ENCODE measurements around the gene DNAH1. TPM values are rescaled to one million over a fixed set of nuclear protein-coding genes. Genes with fewer than 3 reads are reported as not detected.
"Not testable (repeated sequence)": the region's sequence is repeated elsewhere in the genome, so short reads cannot be mapped to it uniquely, and the experiment has no call there.

DNAH1 gene
- total RNA-seq, 1 experiment from 2014 or later: 1.0 TPM

GRCh38 chr3:52326976-52327375, 10.9 kb downstream of the DNAH1 start:
- in situ Hi-C loops (cut with HindIII; ENCODE audit: low pct_unique_long_range_greater_than_20kb, low sequenced_read_pairs): no loop called here

DNA sequence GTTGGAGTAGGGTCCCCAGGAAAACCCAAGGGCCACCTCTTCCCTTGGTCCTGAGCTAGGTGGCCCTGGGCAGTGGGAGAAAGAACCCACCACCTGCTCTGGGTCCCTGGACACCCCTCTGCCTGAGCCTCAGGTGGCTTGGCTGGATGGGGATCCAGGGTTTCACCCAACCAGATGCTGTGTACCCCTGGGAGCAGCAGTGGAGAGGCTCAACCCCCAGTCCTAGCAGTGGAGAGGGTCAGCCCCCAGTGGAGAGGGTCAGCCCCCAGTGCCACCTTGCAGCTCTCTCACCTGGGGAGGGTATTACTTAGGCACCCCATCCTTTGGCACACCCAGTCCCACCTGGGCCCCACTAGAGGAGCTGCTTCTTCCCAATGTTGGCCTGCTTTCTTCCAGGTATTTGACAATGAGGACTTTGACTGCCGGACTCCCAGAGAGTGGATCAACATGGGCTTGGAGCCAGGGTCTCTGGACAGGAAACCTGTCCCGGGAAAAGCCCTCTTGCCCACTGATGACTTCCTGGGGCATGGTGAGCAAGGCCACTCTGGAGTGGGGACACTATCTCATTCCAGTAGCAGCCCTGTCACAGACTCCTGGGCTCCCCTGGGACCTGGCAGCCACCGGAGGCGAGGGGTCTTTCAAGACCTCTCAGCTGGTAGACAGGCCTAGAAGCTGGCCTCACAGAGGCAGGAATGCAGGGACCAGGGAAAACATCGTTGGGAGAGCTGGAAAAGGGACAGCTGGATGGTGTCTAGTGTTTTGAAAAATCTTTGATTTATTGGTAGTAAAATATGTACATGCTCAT, 11.6 kb downstream of the DNAH1 start:
- DNase-seq (ENCODE audit: low read depth): no peak
- in situ Hi-C loops (cut with HindIII; ENCODE audit: low pct_unique_long_range_greater_than_20kb, low sequenced_read_pairs): no loop called here

More at GRCh38 chr3:52326976-52327375, 10.9 kb downstream of the DNAH1 start:
- no peak for DNase-seq (ENCODE audit: low read depth)

DNA sequence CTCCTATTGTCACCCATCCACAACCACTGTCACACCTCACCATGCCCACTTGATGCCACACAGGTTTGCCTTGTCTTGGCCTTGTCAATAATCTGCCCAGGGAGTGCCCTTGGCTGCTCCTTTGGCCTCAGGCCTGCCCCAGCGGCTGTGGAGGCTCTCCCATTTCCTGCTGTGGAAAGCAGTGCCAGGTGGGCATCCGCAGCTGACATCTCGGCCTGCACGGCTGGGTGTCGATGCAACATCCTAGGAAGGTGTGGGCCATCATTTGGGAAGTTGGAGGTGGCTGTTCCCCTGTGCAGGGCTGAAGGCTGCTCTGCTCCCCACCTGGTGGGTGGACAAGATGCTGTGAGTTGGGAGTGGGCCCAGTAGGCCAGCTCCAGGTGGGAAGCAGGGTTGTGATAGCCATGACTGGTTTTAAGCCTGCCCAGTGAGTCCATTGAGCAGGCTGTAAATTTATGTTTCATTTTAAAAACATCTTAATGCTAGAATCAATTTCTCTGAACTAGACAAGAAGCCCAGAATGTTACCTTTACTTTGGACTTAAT, 12.5 kb downstream of the DNAH1 start:
- in situ Hi-C loops (cut with HindIII; ENCODE audit: low pct_unique_long_range_greater_than_20kb, low sequenced_read_pairs): no loop called here
- DNase-seq (ENCODE audit: low read depth): no peak

DNA sequence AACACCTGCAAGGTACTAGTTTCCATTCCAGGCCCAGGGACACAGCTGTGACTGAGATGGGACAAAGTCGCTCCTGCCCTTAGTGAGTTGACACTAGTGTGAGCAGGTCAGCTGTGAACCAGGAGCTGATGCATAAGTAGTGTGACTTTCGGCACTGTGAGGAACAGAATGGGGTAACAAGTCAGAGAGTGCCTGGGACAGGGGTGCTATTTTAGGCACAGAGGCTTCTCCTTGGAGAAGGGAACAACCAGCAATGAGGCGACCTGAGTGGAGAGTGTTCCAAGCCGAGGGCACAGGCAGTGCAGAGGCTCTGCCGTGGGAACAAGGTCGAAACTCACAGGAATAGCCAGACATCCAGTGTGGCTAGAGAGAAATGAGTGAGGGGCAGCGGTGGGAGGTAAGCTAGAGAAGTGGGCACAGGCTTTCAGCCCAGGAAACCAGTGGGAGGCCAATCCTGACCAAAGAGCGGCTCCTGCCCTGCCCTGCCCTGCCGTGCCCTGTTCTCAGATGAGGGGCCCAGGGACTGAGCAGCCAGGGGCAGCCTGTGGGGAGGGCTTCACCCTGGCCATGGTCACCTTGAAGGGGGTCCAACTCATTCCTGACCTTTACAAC, 14.2 kb downstream of the DNAH1 start:
- no peak for DNase-seq (ENCODE audit: low read depth)
- in situ Hi-C loops (cut with HindIII; ENCODE audit: low pct_unique_long_range_greater_than_20kb, low sequenced_read_pairs): no loop called here

DNA sequence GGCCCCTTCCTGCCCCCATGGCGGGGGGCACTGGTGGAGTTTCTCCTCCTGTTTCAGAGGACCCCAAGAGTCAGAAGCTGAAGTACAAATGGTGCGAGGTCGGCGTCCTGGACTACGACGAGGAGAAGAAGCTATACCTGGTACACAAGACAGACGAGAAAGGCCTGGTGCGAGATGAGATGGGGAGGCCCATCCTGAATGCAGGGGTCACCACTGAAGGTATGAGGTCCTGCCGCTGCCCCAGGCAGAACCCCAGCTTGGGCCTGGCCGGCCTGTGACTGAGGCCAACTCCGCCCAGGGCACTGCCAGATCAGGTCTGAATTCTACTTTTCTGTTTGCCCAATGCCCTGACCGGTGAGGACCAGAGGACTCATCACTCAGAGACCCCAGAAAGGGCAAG, 15.0 kb downstream of the DNAH1 start:
- DNase-seq (ENCODE audit: low read depth): no peak
- in situ Hi-C loops (cut with HindIII; ENCODE audit: low pct_unique_long_range_greater_than_20kb, low sequenced_read_pairs): no loop called here

- in situ Hi-C loops (cut with HindIII; ENCODE audit: low pct_unique_long_range_greater_than_20kb, low sequenced_read_pairs): no loop called here
- no peak for DNase-seq (ENCODE audit: low read depth)
Measured at GRCh38 chr3:52331906-52332305, 15.8 kb downstream of the DNAH1 start.

- DNase-seq (ENCODE audit: low read depth): peak; percentile 46
- in situ Hi-C loops (cut with HindIII; ENCODE audit: low pct_unique_long_range_greater_than_20kb, low sequenced_read_pairs): no loop called here
Measured at GRCh38 chr3:52333869-52334557, 17.9 kb downstream of the DNAH1 start.

DNA sequence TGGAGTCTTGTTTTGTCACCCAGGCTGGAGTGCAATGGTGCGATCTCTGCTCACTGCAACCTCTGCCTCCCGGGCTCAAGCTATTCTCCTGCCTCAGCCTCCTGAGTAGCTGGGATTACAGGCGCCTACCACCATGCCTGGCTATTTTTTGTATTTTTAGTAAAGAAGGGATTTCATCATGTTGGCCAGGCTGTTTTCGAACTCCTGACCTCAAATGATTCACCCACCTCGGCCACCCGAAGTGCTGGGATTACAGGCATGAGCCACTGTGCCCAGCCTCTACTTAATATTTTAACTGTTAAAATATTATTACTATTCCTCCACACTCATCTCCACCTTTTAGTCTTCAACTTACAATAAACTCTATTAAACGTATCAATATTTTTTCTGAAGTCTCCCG, 22.0 kb downstream of the DNAH1 start:
- DNase-seq (ENCODE audit: low read depth); in situ Hi-C loops (cut with HindIII; ENCODE audit: low pct_unique_long_range_greater_than_20kb, low sequenced_read_pairs): not testable (repeated sequence)

DNA sequence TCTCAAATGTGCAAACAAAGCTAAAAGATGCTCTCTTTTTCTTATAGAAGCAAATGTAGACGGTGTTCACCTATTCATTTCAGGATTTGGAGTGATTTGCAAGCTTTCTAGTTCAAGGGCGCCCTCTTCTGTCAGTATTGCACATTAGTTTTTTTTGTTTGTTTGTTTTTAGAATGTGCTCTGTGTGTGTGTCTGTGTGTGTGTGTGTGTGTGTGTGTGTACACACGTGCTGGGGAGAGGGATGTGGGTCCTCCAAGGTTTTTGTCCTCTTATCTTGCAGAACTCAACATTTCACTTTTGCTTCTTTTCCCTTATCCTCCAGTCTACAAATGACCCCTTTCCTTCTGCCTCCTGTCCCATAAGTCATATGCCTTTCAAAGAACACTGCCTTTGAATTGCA, 23.5 kb downstream of the DNAH1 start:
- in situ Hi-C loops (cut with HindIII; ENCODE audit: low pct_unique_long_range_greater_than_20kb, low sequenced_read_pairs): no loop called here
- DNase-seq (ENCODE audit: low read depth): peak; percentile 72

DNA sequence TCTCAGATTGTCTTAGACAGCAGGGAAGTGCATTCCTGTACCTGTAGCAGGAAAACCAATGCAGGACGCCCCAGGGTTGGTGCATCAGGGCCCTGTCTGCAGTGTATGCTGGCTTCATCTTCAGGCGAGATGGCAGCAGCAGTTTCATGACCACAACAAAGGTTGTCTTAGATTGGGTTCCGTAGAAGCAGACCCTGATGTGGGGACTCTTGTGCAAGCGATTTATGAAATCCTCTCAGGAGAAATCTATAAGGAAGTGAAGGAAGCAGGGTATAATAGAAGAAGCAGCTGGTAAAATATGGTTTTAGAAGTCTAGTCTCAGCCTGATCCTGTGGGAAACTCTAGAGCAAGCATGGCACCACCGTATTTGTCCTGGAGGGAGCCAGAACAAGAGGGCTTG, 25.0 kb downstream of the DNAH1 start:
- in situ Hi-C loops (cut with HindIII; ENCODE audit: low pct_unique_long_range_greater_than_20kb, low sequenced_read_pairs): no loop called here
- no peak for DNase-seq (ENCODE audit: low read depth)

DNA sequence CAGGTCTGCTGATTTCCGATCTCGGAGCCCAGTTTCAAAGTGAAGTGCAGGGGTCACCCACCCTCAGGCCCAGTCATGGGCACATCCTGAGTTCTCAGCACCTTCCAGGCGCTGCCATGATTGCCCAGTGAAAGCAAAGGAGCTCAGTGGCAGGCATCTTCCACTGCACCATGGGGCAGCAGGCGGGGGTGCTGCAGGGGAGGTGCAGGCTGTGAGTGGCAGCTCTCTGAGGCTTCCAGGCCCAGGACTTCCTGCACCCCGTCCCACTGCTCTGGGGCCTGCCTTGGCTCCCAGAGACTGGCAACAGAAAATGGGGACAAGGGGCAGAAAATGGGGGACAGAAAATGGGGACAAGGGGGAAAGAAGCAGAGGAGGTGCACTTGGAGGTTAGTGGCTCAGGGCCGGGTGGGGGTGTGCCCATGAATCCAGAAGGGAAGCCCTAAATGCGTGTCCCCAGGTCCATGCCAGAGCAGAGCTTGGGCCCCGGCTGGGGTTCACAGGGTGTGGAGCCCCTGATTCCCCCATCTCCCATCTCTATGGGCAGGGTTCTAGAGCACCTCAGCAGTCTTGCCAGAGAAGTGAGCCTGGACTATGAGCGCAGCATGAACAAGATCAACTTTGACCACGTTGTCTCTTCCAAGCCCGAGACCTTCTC, 28.0 kb downstream of the DNAH1 start:
- in situ Hi-C loops (cut with HindIII; ENCODE audit: low pct_unique_long_range_greater_than_20kb, low sequenced_read_pairs): no loop called here
- no peak for DNase-seq (ENCODE audit: low read depth)

GRCh38 chr3:52345521-52346109, 29.5 kb downstream of the DNAH1 start:
- in situ Hi-C loops (cut with HindIII; ENCODE audit: low pct_unique_long_range_greater_than_20kb, low sequenced_read_pairs): no loop called here

GRCh38 chr3:52346623-52347530, 30.8 kb downstream of the DNAH1 start:
- in situ Hi-C loops (cut with HindIII; ENCODE audit: low pct_unique_long_range_greater_than_20kb, low sequenced_read_pairs): no loop called here
- DNase-seq (ENCODE audit: low read depth): no peak

More at GRCh38 chr3:52345521-52346109, 29.5 kb downstream of the DNAH1 start:
- DNase-seq (ENCODE audit: low read depth): no peak

- in situ Hi-C loops (cut with HindIII; ENCODE audit: low pct_unique_long_range_greater_than_20kb, low sequenced_read_pairs): no loop called here
Measured at GRCh38 chr3:52347716-52348635, 31.9 kb downstream of the DNAH1 start.

DNA sequence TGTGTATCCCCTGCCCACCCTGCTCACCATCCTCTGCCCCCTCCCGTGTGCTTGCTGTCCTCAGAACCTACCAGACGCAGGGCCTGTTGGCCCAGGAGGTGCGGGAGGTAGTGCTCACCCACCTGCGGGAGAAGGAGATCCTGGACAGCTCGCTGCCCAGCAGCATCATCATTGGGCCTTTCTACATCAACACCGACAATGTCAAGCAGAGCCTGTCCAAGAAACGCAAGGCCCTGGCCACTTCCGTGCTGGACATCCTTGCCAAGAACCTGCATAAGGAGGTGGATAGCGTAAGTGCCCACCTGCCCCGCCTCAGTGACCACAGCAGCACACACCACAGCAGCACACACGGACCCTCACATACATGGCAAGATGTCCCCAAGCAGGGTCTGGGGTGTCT, 33.0 kb downstream of the DNAH1 start:
- in situ Hi-C loops (cut with HindIII; ENCODE audit: low pct_unique_long_range_greater_than_20kb, low sequenced_read_pairs): no loop called here

More at GRCh38 chr3:52347716-52348635, 31.9 kb downstream of the DNAH1 start:
- no peak for DNase-seq (ENCODE audit: low read depth)

More for the DNA sequence above, 33.0 kb downstream of the DNAH1 start:
- no peak for DNase-seq (ENCODE audit: low read depth)
